ENCODE results near the gene UPF2.
"Not testable (repeated sequence)": the region's sequence is repeated elsewhere in the genome, so short reads cannot be mapped to it uniquely, and the experiment has no call there.

UPF2 gene

GRCh38 chr10:12042409-12042796, 206 bp downstream of the UPF2 start:
- DNase-seq (ENCODE audit: low read depth): no peak

DNA sequence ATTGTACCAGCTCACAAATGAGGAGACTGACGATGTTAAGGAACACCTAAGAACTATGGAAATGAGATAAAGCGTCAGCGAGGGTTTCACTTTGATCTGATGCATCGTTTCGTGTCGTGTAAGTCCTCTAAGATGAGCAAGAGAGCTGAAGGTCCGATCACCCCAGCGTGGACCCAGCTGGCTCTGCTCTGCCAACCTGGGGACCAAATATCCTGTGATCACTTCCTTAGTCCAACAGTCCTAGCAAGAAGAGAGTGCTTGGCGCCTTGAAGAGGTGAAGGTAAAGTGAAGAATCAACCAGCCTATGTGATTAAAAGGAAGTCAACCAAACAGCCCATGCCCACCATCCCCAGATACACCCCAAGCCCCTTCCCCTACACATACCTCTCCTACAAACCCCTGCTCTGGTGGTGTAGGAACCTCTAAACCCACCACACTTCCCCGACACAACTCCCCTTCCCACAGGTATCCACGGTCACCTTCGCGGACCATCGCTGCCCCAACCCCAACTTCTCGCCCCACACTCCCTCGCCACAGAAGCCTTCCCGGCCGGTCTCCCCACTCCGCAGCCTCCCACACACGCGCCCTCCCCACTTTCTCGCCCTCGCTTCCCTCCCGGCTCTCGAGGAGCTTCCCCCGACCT, 722 bp downstream of the UPF2 start:
- DNase-seq (ENCODE audit: low read depth): no peak

- no peak for DNase-seq (ENCODE audit: low read depth)
Measured at GRCh38 chr10:12036073-12036655, 6.4 kb downstream of the UPF2 start.

- no peak for DNase-seq (ENCODE audit: low read depth)
Measured at GRCh38 chr10:12031404-12031803, 11.2 kb downstream of the UPF2 start.

GRCh38 chr10:12027539-12027938, 15.1 kb downstream of the UPF2 start:
- no peak for DNase-seq (ENCODE audit: low read depth)

GRCh38 chr10:12025591-12025990, 17.0 kb downstream of the UPF2 start:
- DNase-seq (ENCODE audit: low read depth): no peak

DNA sequence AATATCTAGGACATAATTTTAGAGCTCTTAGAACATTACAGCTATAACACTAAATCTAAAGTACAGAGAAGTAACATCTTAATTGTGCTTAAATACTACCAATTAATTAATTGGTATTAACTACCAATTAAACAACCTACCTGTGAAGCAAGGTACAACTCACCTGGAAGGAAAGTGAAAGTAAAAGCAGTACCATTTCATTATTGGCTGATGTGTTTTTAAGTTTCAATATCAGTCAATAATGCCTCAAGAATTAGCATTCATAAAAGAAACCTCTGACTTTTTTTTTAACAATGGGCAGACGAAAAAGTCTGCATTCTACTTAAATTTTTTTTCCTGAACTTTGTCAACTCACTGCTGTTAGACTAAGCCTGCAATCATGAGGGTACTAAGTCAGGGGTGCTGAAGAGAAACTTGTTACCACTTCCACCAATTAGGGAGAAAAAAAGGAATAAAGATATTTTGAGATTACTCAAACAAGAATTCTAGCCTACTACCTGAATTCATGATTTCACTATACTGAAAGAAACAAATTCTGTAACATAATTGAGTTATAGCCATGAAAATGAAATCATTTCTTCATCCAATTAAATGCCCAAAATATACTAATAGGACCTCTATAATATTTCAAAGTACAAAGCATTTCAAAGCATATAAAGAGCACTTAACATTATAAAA, 19.9 kb downstream of the UPF2 start:
- DNase-seq (ENCODE audit: low read depth): no peak

GRCh38 chr10:12020574-12020973, 22.0 kb downstream of the UPF2 start:
- no peak for DNase-seq (ENCODE audit: low read depth)

GRCh38 chr10:12019283-12019971, 23.2 kb downstream of the UPF2 start:
- DNase-seq (ENCODE audit: low read depth): no peak

DNA sequence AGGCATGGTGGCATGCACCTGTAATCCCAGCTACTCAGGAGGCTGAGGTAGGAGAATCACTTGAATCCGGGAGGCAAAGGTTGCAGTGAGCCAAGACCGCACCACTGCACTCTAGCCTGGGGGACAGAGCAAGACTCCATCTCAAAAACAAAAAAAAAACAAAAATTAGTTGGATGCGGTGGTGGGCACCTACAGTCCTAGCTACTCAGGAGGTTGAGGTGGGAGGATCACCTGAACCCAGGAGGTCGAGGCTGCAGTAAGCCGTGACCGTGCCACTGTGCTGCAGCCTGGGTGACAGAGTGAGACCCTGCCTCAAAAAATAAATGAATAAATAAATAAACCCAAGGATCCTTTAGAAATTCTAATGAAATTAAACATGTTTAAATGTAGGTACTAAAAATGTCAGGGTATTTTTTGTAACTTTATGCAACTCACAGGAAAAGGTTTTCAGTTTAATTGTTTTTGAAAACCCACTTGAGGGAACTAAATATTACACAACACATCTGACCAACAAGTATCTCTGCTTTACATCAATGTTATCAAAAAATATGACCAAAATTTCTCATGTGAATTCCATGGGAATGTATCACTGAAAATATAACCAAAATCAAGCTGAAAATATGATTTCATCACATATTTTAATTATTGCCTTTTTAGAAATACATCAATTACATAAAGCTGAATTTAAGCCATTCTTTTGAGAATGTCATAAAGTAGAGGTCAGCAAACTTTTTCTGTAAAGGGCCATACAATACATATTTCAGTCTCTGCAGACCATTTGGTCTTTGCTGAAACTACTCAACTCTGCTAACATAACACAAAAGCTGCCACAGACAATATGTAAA, 23.9 kb downstream of the UPF2 start:
- no peak for DNase-seq (ENCODE audit: low read depth)

GRCh38 chr10:12013926-12014325, 28.7 kb downstream of the UPF2 start:
- DNase-seq (ENCODE audit: low read depth): no peak

- not testable (repeated sequence) for DNase-seq (ENCODE audit: low read depth)
Measured at GRCh38 chr10:12013391-12013790, 29.2 kb downstream of the UPF2 start.

- no peak for DNase-seq (ENCODE audit: low read depth)
Measured at GRCh38 chr10:12010353-12010752, 32.3 kb downstream of the UPF2 start.

GRCh38 chr10:12008842-12009241, 33.8 kb downstream of the UPF2 start:
- not testable (repeated sequence) for DNase-seq (ENCODE audit: low read depth)

GRCh38 chr10:12006671-12007070, 35.9 kb downstream of the UPF2 start:
- DNase-seq (ENCODE audit: low read depth): no peak

DNA sequence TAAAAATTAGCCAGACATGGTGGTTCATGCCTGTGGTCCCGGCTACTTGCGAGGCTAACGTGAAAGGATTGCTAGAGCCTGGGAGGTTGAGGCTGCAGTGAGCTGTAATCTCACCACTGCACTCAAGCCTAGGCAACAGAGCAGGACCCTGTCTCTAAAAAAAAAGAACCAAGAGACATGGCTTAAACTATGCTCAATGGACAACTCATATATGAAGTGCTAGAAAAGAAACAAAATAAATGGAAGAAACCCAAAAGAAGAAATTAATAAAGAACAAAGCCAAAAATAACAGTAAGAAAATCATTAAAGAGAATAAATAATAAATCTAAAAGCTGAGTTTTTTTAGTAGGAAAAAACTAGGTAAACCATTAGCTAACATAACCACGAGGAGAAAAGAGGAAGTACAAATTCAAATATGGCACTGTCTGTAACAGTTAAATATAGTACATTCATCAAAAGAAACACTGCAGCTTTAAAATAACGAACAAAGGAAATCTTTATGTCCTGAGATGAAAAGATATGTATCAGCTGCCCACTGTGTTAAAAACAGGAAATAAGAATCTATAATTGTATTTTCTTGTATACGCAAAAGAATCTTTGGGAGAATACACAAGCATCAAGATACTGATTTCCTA, 48.7 kb downstream of the UPF2 start:
- no peak for DNase-seq (ENCODE audit: low read depth)

- DNase-seq (ENCODE audit: low read depth): no peak
Measured at GRCh38 chr10:11988924-11989323, 53.7 kb downstream of the UPF2 start.

GRCh38 chr10:11986593-11987216, 55.9 kb downstream of the UPF2 start:
- DNase-seq (ENCODE audit: low read depth): peak; percentile 77

GRCh38 chr10:11982253-11982652, 60.4 kb downstream of the UPF2 start:
- no peak for DNase-seq (ENCODE audit: low read depth)

GRCh38 chr10:11975795-11976194, 66.8 kb downstream of the UPF2 start:
- DNase-seq (ENCODE audit: low read depth): no peak

GRCh38 chr10:11972523-11972922, 70.1 kb downstream of the UPF2 start:
- DNase-seq (ENCODE audit: low read depth): not testable (repeated sequence)
